ENCODE results near the gene PRAMEF4.
"Not testable (repeated sequence)": the region's sequence is repeated elsewhere in the genome, so short reads cannot be mapped to it uniquely, and the experiment has no call there.

Gene PRAMEF4

DNA sequence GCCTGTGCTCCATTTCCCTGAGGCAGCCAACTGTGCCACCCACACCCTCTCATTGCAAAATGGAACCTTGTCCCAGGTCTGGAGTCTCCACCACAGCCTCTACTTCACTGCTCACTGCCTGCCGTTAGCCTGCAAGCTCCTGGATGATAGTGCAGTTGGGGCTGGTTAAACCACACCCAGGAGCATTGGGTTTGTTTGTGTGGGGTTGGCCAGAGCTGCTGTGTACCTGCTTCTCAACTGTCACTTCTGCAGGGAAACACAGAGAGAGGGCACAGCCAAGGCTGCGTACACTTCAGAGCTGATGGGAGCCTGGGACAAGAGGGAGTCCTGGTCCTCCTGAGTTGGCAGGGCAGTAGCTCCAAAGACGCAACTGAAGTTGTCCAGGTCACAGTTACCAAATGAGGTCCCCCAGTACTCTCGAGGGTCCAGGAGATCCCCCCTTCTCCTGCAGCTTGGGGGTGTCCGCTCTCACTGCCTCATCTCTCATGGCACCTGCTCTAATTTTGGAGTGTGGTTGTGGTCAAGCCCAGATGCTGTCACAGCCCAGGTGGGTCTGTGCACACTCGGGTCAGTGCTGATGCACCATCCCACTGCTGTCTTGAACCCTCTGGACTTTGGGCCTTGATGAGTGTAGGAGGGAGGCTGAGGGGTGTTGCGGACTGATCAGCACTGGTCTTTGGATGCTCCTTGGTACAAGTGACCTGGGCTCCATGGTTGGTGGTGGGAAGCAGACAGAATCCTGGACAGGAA is 22.7 kb downstream of the PRAMEF4 start:
- H4K8ac ChIP-seq (ENCODE audit: low read depth, low read length); H2BK5ac ChIP-seq (ENCODE audit: low read length); H3K9ac ChIP-seq (ENCODE audit: low read depth, low read length, poor library complexity); H3K27ac ChIP-seq (replicated peaks; ENCODE audit: low read length); H3K23ac ChIP-seq (ENCODE audit: low read depth, low read length, poor library complexity); H3K9me3 ChIP-seq (replicated peaks in 1 of 2; ENCODE audit: control insufficient read depth in 2 of 2, insufficient read depth in 1 of 2, low read depth in 1 of 2, low read length in 2 of 2); H3K27me3 ChIP-seq (ENCODE audit: control insufficient read depth in 3 of 3, insufficient read depth in 3 of 3, low read depth in 1 of 3, low read length in 3 of 3); DNase-seq (ENCODE audit: low spot score); H2AK5ac ChIP-seq (ENCODE audit: low read depth, low read length); H3K4me2 ChIP-seq (ENCODE audit: insufficient read depth, low read length, poor library complexity, severe bottlenecking); H3K36me3 ChIP-seq (replicated peaks in 1 of 2; ENCODE audit: control insufficient read depth in 2 of 2, insufficient read depth in 2 of 2, low read length in 2 of 2); H2BK15ac ChIP-seq (ENCODE audit: low read length); H2BK120ac ChIP-seq (ENCODE audit: low read depth, low read length); H2AFZ ChIP-seq (ENCODE audit: low read length); H3K4ac ChIP-seq (ENCODE audit: low read length); H3K18ac ChIP-seq (ENCODE audit: low read length); H3K79me1 ChIP-seq (ENCODE audit: low read depth, low read length); H2BK12ac ChIP-seq (ENCODE audit: low read length); H3K14ac ChIP-seq (ENCODE audit: low read length); H3K4me1 ChIP-seq (ENCODE audit: control insufficient read depth in 2 of 2, insufficient read depth in 1 of 2, low read depth in 1 of 2, low read length in 2 of 2); H3K4me3 ChIP-seq (ENCODE audit: low read length in 2 of 2); H4K91ac ChIP-seq (ENCODE audit: low read depth, low read length, poor library complexity): not testable (repeated sequence)
- no CpG with 5 or more reads among the region's 7 CpGs for WGBS, 2 donors (ENCODE audit: extremely low coverage in 2 of 2, insufficient read length in 2 of 2, insufficient replicate concordance in 1 of 2)

GRCh38 chr1:12856786-12857185 is 29.2 kb downstream of the PRAMEF4 start, which contains the start of gene PRAMEF2:
Gene PRAMEF2 (plus strand): TSS chr1:12857086. CDS start chr1:12859010, 1,924 bp downstream.
- H3K14ac ChIP-seq (ENCODE audit: low read length); H3K4ac ChIP-seq (ENCODE audit: low read length); H3K23ac ChIP-seq (ENCODE audit: low read depth, low read length, poor library complexity); H3K9me3 ChIP-seq (replicated peaks in 1 of 2; ENCODE audit: control insufficient read depth in 2 of 2, insufficient read depth in 1 of 2, low read depth in 1 of 2, low read length in 2 of 2); H3K79me1 ChIP-seq (ENCODE audit: low read depth, low read length); H3K4me2 ChIP-seq (ENCODE audit: insufficient read depth, low read length, poor library complexity, severe bottlenecking); H3K36me3 ChIP-seq (replicated peaks in 1 of 2; ENCODE audit: control insufficient read depth in 2 of 2, insufficient read depth in 2 of 2, low read length in 2 of 2); H2BK12ac ChIP-seq (ENCODE audit: low read length); H4K91ac ChIP-seq (ENCODE audit: low read depth, low read length, poor library complexity); H3K4me3 ChIP-seq (ENCODE audit: low read length in 2 of 2); H3K27me3 ChIP-seq (ENCODE audit: control insufficient read depth in 3 of 3, insufficient read depth in 3 of 3, low read depth in 1 of 3, low read length in 3 of 3); H3K27ac ChIP-seq (replicated peaks; ENCODE audit: low read length); H2BK5ac ChIP-seq (ENCODE audit: low read length); H2BK120ac ChIP-seq (ENCODE audit: low read depth, low read length); H3K9ac ChIP-seq (ENCODE audit: low read depth, low read length, poor library complexity); H3K4me1 ChIP-seq (ENCODE audit: control insufficient read depth in 2 of 2, insufficient read depth in 1 of 2, low read depth in 1 of 2, low read length in 2 of 2); H2BK15ac ChIP-seq (ENCODE audit: low read length); DNase-seq (ENCODE audit: low spot score); H3K18ac ChIP-seq (ENCODE audit: low read length); H2AK5ac ChIP-seq (ENCODE audit: low read depth, low read length); H4K8ac ChIP-seq (ENCODE audit: low read depth, low read length); H2AFZ ChIP-seq (ENCODE audit: low read length): not testable (repeated sequence)
- WGBS, 2 donors (ENCODE audit: extremely low coverage in 2 of 2, insufficient read length in 2 of 2, insufficient replicate concordance in 1 of 2) = no CpG with 5 or more reads among the region's 2 CpGs

DNA sequence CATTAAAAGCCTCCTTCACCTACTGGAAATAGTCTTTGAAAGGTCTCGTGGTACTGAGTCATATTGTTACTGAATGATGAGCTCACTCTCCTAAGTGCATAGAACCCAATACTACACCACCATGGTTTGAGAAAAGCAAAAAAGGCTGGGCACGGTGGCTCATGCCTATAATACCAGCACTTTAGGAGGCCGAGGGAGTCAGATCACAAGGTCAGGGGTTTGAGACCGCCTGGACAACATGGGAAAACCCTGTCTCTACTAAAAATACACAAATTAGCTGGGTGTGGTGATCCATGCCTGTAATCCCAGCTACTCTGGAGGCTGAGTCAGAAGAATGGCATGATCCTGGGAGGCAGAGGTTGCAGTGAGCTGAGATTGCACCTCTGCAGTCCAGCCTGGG is 34.2 kb downstream of the PRAMEF4 start:
- Histone ChIP-seq H3K79me1 (ENCODE audit: low read depth, low read length) (no peaks in the 10 kb centered on the region), H3K14ac (ENCODE audit: low read length) (no peak overlapping the region), H2BK12ac (ENCODE audit: low read length) (no peak overlapping the region), H4K91ac (ENCODE audit: low read depth, low read length, poor library complexity) (no peak overlapping the region), H3K36me3 (replicated peaks in 1 of 2; ENCODE audit: control insufficient read depth in 2 of 2, insufficient read depth in 2 of 2, low read length in 2 of 2) (no peaks in the 10 kb centered on the region), H3K4me3 (ENCODE audit: low read length in 2 of 2) (no peak overlapping the region), H2BK5ac (ENCODE audit: low read length) (no peak overlapping the region), H3K23ac (ENCODE audit: low read depth, low read length, poor library complexity) (no peak overlapping the region), H2BK15ac (ENCODE audit: low read length) (no peak overlapping the region), H2BK120ac (ENCODE audit: low read depth, low read length) (no peak overlapping the region), H3K27ac (replicated peaks; ENCODE audit: low read length) (no peak overlapping the region), H3K4me1 (ENCODE audit: control insufficient read depth in 2 of 2, insufficient read depth in 1 of 2, low read depth in 1 of 2, low read length in 2 of 2) (no peaks in the 10 kb centered on the region), H3K4me2 (ENCODE audit: insufficient read depth, low read length, poor library complexity, severe bottlenecking) (no peak overlapping the region), H3K4ac (ENCODE audit: low read length) (no peak overlapping the region), H3K9ac (ENCODE audit: low read depth, low read length, poor library complexity) (no peak overlapping the region), H3K18ac (ENCODE audit: low read length) (no peak overlapping the region), H2AK5ac (ENCODE audit: low read depth, low read length) (no peak overlapping the region), H4K8ac (ENCODE audit: low read depth, low read length) (no peak overlapping the region), H3K27me3 (ENCODE audit: control insufficient read depth in 3 of 3, insufficient read depth in 3 of 3, low read depth in 1 of 3, low read length in 3 of 3) (no peaks in the 10 kb centered on the region), H2AFZ (ENCODE audit: low read length) (no peak overlapping the region), H3K9me3 (replicated peaks in 1 of 2; ENCODE audit: control insufficient read depth in 2 of 2, insufficient read depth in 1 of 2, low read depth in 1 of 2, low read length in 2 of 2) (peaks cover 0 to 2% of the 10 kb centered on the region in 2 donors)
- no CpG with 5 or more reads among the region's 4 CpGs for WGBS, 2 donors (ENCODE audit: extremely low coverage in 2 of 2, insufficient read length in 2 of 2, insufficient replicate concordance in 1 of 2)
- DNase-seq (ENCODE audit: low spot score) = no peak

DNA sequence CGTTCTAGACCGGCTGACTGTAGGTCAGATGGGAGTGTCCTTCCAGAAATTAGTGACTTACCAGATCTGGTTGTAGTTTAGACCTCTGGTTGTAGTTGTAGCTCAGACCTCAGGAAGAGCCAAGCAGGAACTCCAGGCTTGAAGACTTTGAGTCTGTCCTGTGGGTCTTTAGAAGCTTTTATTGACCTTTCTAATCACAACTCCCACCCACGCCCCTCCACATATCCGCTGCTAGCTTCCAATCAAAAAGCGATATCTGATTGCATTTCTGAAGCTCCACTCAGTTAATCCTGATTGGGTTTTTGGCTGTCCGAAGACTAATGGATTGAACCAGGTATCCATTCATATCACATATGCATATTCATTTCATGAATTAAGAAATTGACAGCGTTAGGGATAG is 37.4 kb downstream of the PRAMEF4 start, which contains the start of gene HNRNPCL1:
Gene HNRNPCL1 (minus strand): TSS at position 101 of the 400 bp plus-strand sequence. CDS start 431 bp downstream, outside the sequence.
- not testable (repeated sequence) for H3K79me1 ChIP-seq (ENCODE audit: low read depth, low read length); H2BK120ac ChIP-seq (ENCODE audit: low read depth, low read length); H3K23ac ChIP-seq (ENCODE audit: low read depth, low read length, poor library complexity); DNase-seq (ENCODE audit: low spot score); H3K4me1 ChIP-seq (ENCODE audit: control insufficient read depth in 2 of 2, insufficient read depth in 1 of 2, low read depth in 1 of 2, low read length in 2 of 2); H4K8ac ChIP-seq (ENCODE audit: low read depth, low read length); H3K14ac ChIP-seq (ENCODE audit: low read length); H3K27me3 ChIP-seq (ENCODE audit: control insufficient read depth in 3 of 3, insufficient read depth in 3 of 3, low read depth in 1 of 3, low read length in 3 of 3); H2AK5ac ChIP-seq (ENCODE audit: low read depth, low read length); H2BK15ac ChIP-seq (ENCODE audit: low read length); H3K4ac ChIP-seq (ENCODE audit: low read length); H3K4me2 ChIP-seq (ENCODE audit: insufficient read depth, low read length, poor library complexity, severe bottlenecking); H2BK12ac ChIP-seq (ENCODE audit: low read length); H2AFZ ChIP-seq (ENCODE audit: low read length); H3K36me3 ChIP-seq (replicated peaks in 1 of 2; ENCODE audit: control insufficient read depth in 2 of 2, insufficient read depth in 2 of 2, low read length in 2 of 2); H3K27ac ChIP-seq (replicated peaks; ENCODE audit: low read length); H3K18ac ChIP-seq (ENCODE audit: low read length); H3K4me3 ChIP-seq (ENCODE audit: low read length in 2 of 2); H2BK5ac ChIP-seq (ENCODE audit: low read length); H3K9me3 ChIP-seq (replicated peaks in 1 of 2; ENCODE audit: control insufficient read depth in 2 of 2, insufficient read depth in 1 of 2, low read depth in 1 of 2, low read length in 2 of 2); H4K91ac ChIP-seq (ENCODE audit: low read depth, low read length, poor library complexity); H3K9ac ChIP-seq (ENCODE audit: low read depth, low read length, poor library complexity)
- WGBS, 2 donors (ENCODE audit: extremely low coverage in 2 of 2, insufficient read length in 2 of 2, insufficient replicate concordance in 1 of 2) = no CpG with 5 or more reads among the region's 7 CpGs
